HG02571 (cell line): ENCODE results near the gene VLDLR.
"Not testable (repeated sequence)": the region's sequence is repeated elsewhere in the genome, so short reads cannot be mapped to it uniquely, and the experiment has no call there.

Source experiments
- ATAC-seq: cut with Tn5 transposase; IDR thresholded peaks from one replicate; pipeline ENCODE4 v1.9.1; 2021; ENCODE audit warnings: mild to moderate bottlenecking, moderate library complexity; ENCODE audit not compliant: unreplicated experiment

The VLDLR gene

GRCh38 chr9:2707256-2707655 lies 85.7 kb downstream of the VLDLR start:
- not testable (repeated sequence) for ATAC-seq
